ENCODE data around the gene RECK.

DNA sequence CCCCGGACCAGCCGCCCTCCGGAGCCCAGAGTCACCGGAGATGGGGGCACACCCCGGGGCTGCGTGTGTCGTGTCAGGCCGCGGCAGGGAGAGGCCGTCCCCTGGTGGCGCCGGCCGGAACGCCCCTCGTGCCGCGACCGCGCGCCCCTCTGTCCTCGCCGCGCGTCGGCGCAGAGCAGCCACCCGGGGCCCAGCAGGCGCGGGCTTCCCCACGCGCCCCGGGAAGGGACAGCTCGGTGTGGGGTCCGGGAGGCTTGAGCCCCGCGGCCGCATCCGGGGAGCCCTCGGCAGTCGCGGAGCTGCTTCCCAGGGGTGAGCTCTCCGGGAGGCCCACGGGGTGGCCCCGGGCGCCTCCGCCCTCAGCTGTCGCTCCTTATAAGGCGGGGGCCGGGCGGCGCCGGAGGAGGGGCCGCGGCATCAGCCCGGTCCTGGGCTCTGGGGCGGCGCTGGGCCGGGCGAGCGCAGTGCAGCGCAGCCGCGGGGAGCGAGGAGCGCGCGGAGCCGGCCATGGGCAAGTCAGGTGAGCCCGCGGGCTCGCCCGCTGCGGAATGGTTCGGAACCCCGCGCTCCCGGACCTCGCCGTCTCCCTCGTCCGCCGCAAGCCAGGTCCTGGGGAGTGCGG is 99.7 kb downstream of the RECK start, which contains the start of gene GLIPR2:
- TF ChIP-seq POLR2A (IDR thresholded peaks at IDR 0.05; ENCODE audit: low read length) (peak; percentile 53), GATA1 (IDR thresholded peaks at IDR 0.05; ENCODE audit: low read depth, low read length) (no peak)
